Hepatic stellate cell (primary cell): ENCODE results near the gene CNTF.
A peak's percentile ranks its signal among the peaks of the same experiment; 100 is the strongest.

Experiments used
- DNase-seq: peaks from one replicate; pipeline ENCODE4 v3.0.0; 2011; ENCODE audit warnings: low spot score

The CNTF gene

GRCh38 chr11:58606930-58607714, 15.3 kb upstream of the CNTF start:
- no peak for DNase-seq

GRCh38 chr11:58608331-58608730, 14.1 kb upstream of the CNTF start:
- no peak for DNase-seq

GRCh38 chr11:58609723-58610122, 12.7 kb upstream of the CNTF start:
- DNase-seq = no peak

- no peak for DNase-seq
These were observed 9.2 kb upstream of the CNTF start for GRCh38 chr11:58613228-58613627.

- DNase-seq = no peak
These were observed 6.9 kb upstream of the CNTF start for GRCh38 chr11:58615559-58615958.

- no peak for DNase-seq
These were observed 5.9 kb upstream of the CNTF start for GRCh38 chr11:58616594-58616993.

GRCh38 chr11:58617976-58618557, 4.4 kb upstream of the CNTF start:
- DNase-seq = no peak

GRCh38 chr11:58621586-58622262, 741 bp upstream of the CNTF start:
- no peak for DNase-seq

- DNase-seq = no peak
These were observed 2.6 kb downstream of the CNTF start for GRCh38 chr11:58625086-58625485.

- no peak for DNase-seq
These were observed 3.5 kb downstream of the CNTF start for GRCh38 chr11:58625826-58626460.

- DNase-seq = no peak
These were observed 4.5 kb downstream of the CNTF start for GRCh38 chr11:58626934-58627483.

- DNase-seq = no peak
These were observed 6.0 kb downstream of the CNTF start for GRCh38 chr11:58628446-58628845.

- DNase-seq = peak; percentile 31
These were observed 7.4 kb downstream of the CNTF start for GRCh38 chr11:58629857-58630256.

- no peak for DNase-seq
These were observed 8.9 kb downstream of the CNTF start for GRCh38 chr11:58631378-58631777.

- DNase-seq = no peak
These were observed 10.0 kb downstream of the CNTF start for GRCh38 chr11:58632510-58632909.

GRCh38 chr11:58636587-58636986, 14.1 kb downstream of the CNTF start:
- DNase-seq = no peak

- DNase-seq = no peak
These were observed 14.9 kb downstream of the CNTF start for GRCh38 chr11:58637371-58637770.

GRCh38 chr11:58639103-58639502, 16.6 kb downstream of the CNTF start:
- no peak for DNase-seq

- DNase-seq = no peak
These were observed 17.2 kb downstream of the CNTF start for GRCh38 chr11:58639669-58640068.

- DNase-seq = no peak
These were observed 18.0 kb downstream of the CNTF start for GRCh38 chr11:58640386-58641023.

GRCh38 chr11:58641341-58641740, 18.9 kb downstream of the CNTF start:
- DNase-seq = no peak
